LNCaP clone FGC (cell line): ENCODE results near the gene ABCG1.

ENCODE experiments used
- DNase-seq: peaks from one replicate; pipeline ENCODE4 v3.0.0-alpha.2; 2011; ENCODE audit warnings: low read depth
- H3K4me3 ChIP-seq: 2 replicates; pipeline ENCODE4 v1.5.1; 2011; ENCODE audit warnings: mild to moderate bottlenecking, low read depth, low read length, control low read depth
- CTCF ChIP-seq: IDR thresholded peaks from 2 replicates; pipeline ENCODE4 v1.5.1; 2012; ENCODE audit warnings: mild to moderate bottlenecking; ENCODE audit not compliant: control insufficient read depth, insufficient read depth; ENCODE audit errors: extremely low read depth

The ABCG1 gene

GRCh38 chr21:42248241-42248640 is 29.3 kb downstream of the ABCG1 start:
- DNase-seq = no peak
- TF ChIP-seq CTCF = no peak

GRCh38 chr21:42248783-42249597 is 30.1 kb downstream of the ABCG1 start:
- TF ChIP-seq CTCF = no peak
- no peak overlapping the region for H3K4me3 ChIP-seq
- DNase-seq = no peak

More at GRCh38 chr21:42248241-42248640, 29.3 kb downstream of the ABCG1 start:
- H3K4me3 ChIP-seq = no peak overlapping the region

GRCh38 chr21:42250422-42251403 is 31.8 kb downstream of the ABCG1 start:
- no peak for DNase-seq
- no peak overlapping the region for H3K4me3 ChIP-seq
- TF ChIP-seq CTCF = no peak

- DNase-seq = no peak
- TF ChIP-seq CTCF = no peak
- H3K4me3 ChIP-seq = no peak overlapping the region
These were observed 32.8 kb downstream of the ABCG1 start for GRCh38 chr21:42251654-42252324.

GRCh38 chr21:42252325-42252654 is 33.4 kb downstream of the ABCG1 start:
- TF ChIP-seq CTCF = no peak
- no peak overlapping the region for H3K4me3 ChIP-seq
- DNase-seq = no peak

- no peak overlapping the region for H3K4me3 ChIP-seq
- no peak for DNase-seq
- no peak for TF ChIP-seq CTCF
These were observed 33.9 kb downstream of the ABCG1 start for GRCh38 chr21:42252778-42253340.
